Suprapubic skin (tissue), 4 donors: ENCODE data around the gene LETM1. TPM values are rescaled to one million over a fixed set of nuclear protein-coding genes. Genes with fewer than 3 reads are reported as not detected.
A peak's percentile ranks its signal among the peaks of the same experiment; 100 is the strongest.

Experiments used
- DNase-seq, 2 donors: peaks; one replicate each; pipeline ENCODE4 v3.0.0-alpha.2; 2019; ENCODE audit warnings: low spot score in 2 of 2
- H3K27ac ChIP-seq: fragments of 200-600 bp; sonication (generic); one replicate; pipeline ENCODE4 v1.5.1; 2019
- H3K27me3 ChIP-seq: fragments of 200-600 bp; sonication (generic); one replicate; pipeline ENCODE4 v1.5.1; 2019
- H3K36me3 ChIP-seq: fragments of 200-600 bp; sonication (generic); one replicate; pipeline ENCODE4 v1.5.1; 2019
- H3K4me1 ChIP-seq: fragments of 200-600 bp; sonication (generic); one replicate; pipeline ENCODE4 v1.5.1; 2019
- H3K4me3 ChIP-seq: fragments of 200-600 bp; sonication (generic); one replicate; pipeline ENCODE4 v1.5.1; 2019; ENCODE audit warnings: mild to moderate bottlenecking
- H3K9me3 ChIP-seq: fragments of 200-600 bp; sonication (generic); one replicate; pipeline ENCODE4 v1.5.1; 2019
- EP300 ChIP-seq: sonication (generic); formaldehyde crosslinking; IDR thresholded peaks from one replicate; pipeline ENCODE4 v1.6.1; 2017; ENCODE audit warnings: antibody characterized with exemption
- POLR2A ChIP-seq, 2 donors: fragments of 450-650 bp; IDR thresholded peaks; one replicate each; pipeline ENCODE4 v1.6.1; 2017; ENCODE audit warnings: antibody characterized with exemption in 2 of 2, mild to moderate bottlenecking in 2 of 2, moderate library complexity in 2 of 2
- POLR2AphosphoS5 ChIP-seq, 3 donors: sonication (generic); formaldehyde crosslinking; IDR thresholded peaks; one replicate each; pipeline ENCODE4 v1.6.1; 2017; ENCODE audit warnings: antibody characterized with exemption in 3 of 3
- WGBS: methylation state at CpG from one replicate; pipeline ENCODE4 v1.1.5; 2018; 5-methylcytosine and 5-hydroxymethylcytosine counted together
- total RNA-seq, 4 donors: library from RNA; depleted of rRNA; stranded (reverse); fragments of >200 nt; gene quantifications; one replicate each; pipeline ENCODE4 v1.1.0, GENCODE V29; 2016
- TF ChIP-seq, protein P1 (sequence below), 2 donors: fragments of 200-600 bp in 1 of 2; fragments of 450-650 bp in 1 of 2; sonication (generic) in 1 of 2; IDR thresholded peaks; one replicate each; pipeline ENCODE4 v1.5.1; 2016 to 2019; ENCODE audit warnings: antibody characterized with exemption in 2 of 2, mild to moderate bottlenecking in 1 of 2, moderate library complexity in 1 of 2

Gene LETM1
- total RNA-seq, 4 donors from 2014 or later = 64.0 to 73.5 (median 65.2) TPM

DNA sequence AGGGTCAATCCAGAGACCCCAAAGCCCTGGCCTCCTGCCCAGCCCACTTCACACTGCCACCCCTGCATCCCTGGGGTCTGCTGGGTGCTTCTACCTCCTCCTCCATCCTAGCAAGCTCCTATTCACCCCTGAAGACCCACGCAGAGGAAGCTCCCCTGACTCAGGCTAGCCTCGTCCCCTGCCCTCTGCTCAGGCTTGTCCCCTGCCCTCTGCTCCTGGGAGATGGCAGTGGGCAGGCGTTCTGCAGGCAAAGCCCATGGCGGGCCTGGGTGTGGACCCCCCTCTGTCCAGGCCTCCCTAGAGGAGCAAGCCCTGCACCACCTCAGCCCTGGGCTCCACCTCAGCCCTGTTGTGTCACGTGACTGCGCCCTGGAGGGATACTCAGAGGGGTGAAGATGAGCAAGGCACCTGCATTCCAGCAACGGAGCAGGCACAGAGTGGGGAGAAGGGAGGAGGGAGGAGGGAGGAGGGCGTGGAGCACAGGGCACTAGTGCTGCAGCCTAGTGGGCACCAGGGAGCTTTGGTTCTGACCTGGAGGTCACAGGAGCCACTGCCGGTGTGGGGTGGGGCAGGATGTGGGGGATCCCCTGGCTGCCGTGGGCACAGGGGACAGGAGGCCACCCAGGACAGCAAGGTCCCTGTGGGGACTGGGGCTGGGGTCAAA is 90.4 kb downstream of the LETM1 start:
- no peaks in the 10 kb centered on the region for H3K9me3 ChIP-seq
- DNase-seq = no peak
- WGBS = 59% methylated on average over 10 of the region's 10 CpGs
- no peaks in the 10 kb centered on the region for H3K36me3 ChIP-seq
- no peak overlapping the region for H3K4me3 ChIP-seq
- H3K27me3 ChIP-seq = peaks cover 27% of the 10 kb centered on the region
- TF ChIP-seq, protein P1, sequence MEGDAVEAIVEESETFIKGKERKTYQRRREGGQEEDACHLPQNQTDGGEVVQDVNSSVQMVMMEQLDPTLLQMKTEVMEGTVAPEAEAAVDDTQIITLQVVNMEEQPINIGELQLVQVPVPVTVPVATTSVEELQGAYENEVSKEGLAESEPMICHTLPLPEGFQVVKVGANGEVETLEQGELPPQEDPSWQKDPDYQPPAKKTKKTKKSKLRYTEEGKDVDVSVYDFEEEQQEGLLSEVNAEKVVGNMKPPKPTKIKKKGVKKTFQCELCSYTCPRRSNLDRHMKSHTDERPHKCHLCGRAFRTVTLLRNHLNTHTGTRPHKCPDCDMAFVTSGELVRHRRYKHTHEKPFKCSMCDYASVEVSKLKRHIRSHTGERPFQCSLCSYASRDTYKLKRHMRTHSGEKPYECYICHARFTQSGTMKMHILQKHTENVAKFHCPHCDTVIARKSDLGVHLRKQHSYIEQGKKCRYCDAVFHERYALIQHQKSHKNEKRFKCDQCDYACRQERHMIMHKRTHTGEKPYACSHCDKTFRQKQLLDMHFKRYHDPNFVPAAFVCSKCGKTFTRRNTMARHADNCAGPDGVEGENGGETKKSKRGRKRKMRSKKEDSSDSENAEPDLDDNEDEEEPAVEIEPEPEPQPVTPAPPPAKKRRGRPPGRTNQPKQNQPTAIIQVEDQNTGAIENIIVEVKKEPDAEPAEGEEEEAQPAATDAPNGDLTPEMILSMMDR (IDR thresholded peaks at IDR 0.05) = no peak
- TF ChIP-seq EP300 (no peak), POLR2AphosphoS5 (IDR thresholded peaks at IDR 0.05) (no peak), POLR2A (IDR thresholded peaks at IDR 0.05) (no peak)
- H3K4me1 ChIP-seq = peaks cover 62% of the 10 kb centered on the region
- no peak overlapping the region for H3K27ac ChIP-seq

DNA sequence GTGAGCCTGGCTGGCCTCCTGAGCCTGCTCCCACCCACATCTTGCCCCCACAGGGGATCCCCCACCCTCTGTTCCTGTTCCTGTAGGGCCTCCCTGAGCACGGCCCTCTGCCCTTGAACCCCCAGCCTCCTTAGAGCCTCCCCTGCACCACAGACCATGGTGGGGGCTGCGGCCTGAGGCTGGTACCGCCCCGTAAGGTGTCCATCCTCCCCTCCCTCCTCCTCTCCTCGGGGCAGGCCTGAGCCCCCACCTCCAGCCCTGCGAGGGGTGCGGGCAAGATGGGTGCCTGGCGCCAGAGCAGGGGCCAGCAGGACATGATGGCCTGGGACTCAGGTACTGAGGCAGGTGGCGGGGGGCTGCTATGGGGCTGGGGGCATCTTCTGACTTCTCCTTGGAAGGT is 91.3 kb downstream of the LETM1 start:
- Histone ChIP-seq H3K4me1 (peaks cover 61% of the 10 kb centered on the region), H3K4me3 (no peak overlapping the region), H3K27ac (no peak overlapping the region), H3K36me3 (no peaks in the 10 kb centered on the region), H3K27me3 (peaks cover 19% of the 10 kb centered on the region), H3K9me3 (no peaks in the 10 kb centered on the region)
- DNase-seq = no peak
- 88% methylated on average over 5 of the region's 9 CpGs for whole genome bisulfite sequencing
- TF ChIP-seq, protein P1 (IDR thresholded peaks at IDR 0.05) = no peak
- no peak for TF ChIP-seq POLR2AphosphoS5 (IDR thresholded peaks at IDR 0.05)
- no peak for TF ChIP-seq EP300
- TF ChIP-seq POLR2A (IDR thresholded peaks at IDR 0.05) = no peak

GRCh38 chr4:1763550-1764080 is 92.3 kb downstream of the LETM1 start:
- Histone ChIP-seq H3K27me3 (peaks cover 12% of the 10 kb centered on the region), H3K36me3 (no peaks in the 10 kb centered on the region), H3K27ac (no peak overlapping the region), H3K9me3 (no peaks in the 10 kb centered on the region), H3K4me3 (peak overlapping the region; percentile 41), H3K4me1 (peaks cover 58% of the 10 kb centered on the region)
- 7% methylated on average over 3 of the region's 36 CpGs for WGBS
- DNase-seq = no peak
- TF ChIP-seq EP300 = no peak
- TF ChIP-seq, protein P1 (IDR thresholded peaks at IDR 0.05) = no peak
- TF ChIP-seq POLR2AphosphoS5 (IDR thresholded peaks at IDR 0.05) = no peak
- TF ChIP-seq POLR2A (IDR thresholded peaks at IDR 0.05) = no peak

DNA sequence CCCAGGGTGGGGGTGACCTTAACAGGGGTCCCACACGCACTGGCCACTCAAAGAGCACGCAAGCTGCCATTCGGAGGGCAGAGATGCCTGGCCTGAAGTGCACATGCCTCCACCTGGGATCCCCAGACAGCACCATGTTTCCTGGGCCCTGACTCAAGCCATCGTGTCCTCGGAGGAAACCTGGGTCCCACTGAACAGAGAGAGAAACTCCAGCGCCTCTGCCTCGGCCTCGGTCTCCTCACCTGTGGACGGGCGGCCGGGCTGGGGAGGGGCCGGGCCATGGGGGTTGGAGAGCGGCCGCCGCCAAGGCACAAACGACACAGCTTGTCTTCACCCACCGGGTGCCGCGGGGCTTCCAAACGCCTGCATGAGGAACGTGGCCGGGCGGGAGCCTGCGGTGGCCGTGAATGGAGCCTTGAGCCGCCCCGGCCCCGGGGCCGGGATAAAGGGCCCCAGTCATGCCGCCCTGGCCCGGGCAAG is 92.8 kb downstream of the LETM1 start:
- 50% methylated on average over 2 of the region's 31 CpGs for WGBS
- Histone ChIP-seq H3K9me3 (no peaks in the 10 kb centered on the region), H3K27me3 (peaks cover 12% of the 10 kb centered on the region), H3K4me3 (peak overlapping the region; percentile 41), H3K4me1 (peaks cover 59% of the 10 kb centered on the region), H3K36me3 (no peaks in the 10 kb centered on the region), H3K27ac (no peak overlapping the region)
- TF ChIP-seq, protein P1 (IDR thresholded peaks at IDR 0.05) = no peak
- TF ChIP-seq POLR2AphosphoS5 (IDR thresholded peaks at IDR 0.05) (no peak), POLR2A (IDR thresholded peaks at IDR 0.05) (no peak), EP300 (no peak)
- DNase-seq = no peak

- Histone ChIP-seq H3K4me1 (peaks cover 59% of the 10 kb centered on the region), H3K9me3 (no peaks in the 10 kb centered on the region), H3K27ac (no peak overlapping the region), H3K27me3 (peaks cover 8% of the 10 kb centered on the region), H3K36me3 (no peaks in the 10 kb centered on the region), H3K4me3 (no peak overlapping the region)
- DNase-seq = no peak
- WGBS = 80% methylated on average over 3 of the region's 20 CpGs
- TF ChIP-seq POLR2AphosphoS5 (IDR thresholded peaks at IDR 0.05) (no peak), POLR2A (IDR thresholded peaks at IDR 0.05) (no peak), EP300 (no peak)
- TF ChIP-seq, protein P1 (IDR thresholded peaks at IDR 0.05) = no peak
Observed at GRCh38 chr4:1762264-1763010, 93.5 kb downstream of the LETM1 start.
